H9 (cell line): ENCODE results near the gene LITAF. TPM values are rescaled to one million over a fixed set of nuclear protein-coding genes. Genes with fewer than 3 reads are reported as not detected.

Experiments used
- DNase-seq: peaks from one replicate; pipeline ENCODE4 v3.0.0-alpha.2; 2017
- H2AFZ ChIP-seq: one replicate; pipeline ENCODE4 v1.6.1; 2013; ENCODE audit warnings: mild to moderate bottlenecking, low read length, control low read depth, moderate library complexity
- H2AK5ac ChIP-seq: 2 replicates; pipeline ENCODE4 v1.6.1; 2013; ENCODE audit warnings: low read length, control low read depth, mixed read lengths; ENCODE audit not compliant: insufficient read length
- H2BK120ac ChIP-seq: one replicate; pipeline ENCODE4 v1.6.1; 2013; ENCODE audit warnings: low read depth, mild to moderate bottlenecking, low read length, control low read depth, inconsistent platforms; ENCODE audit not compliant: poor library complexity, severe bottlenecking
- H2BK12ac ChIP-seq: 2 replicates; pipeline ENCODE4 v1.6.1; 2013; ENCODE audit warnings: low read length, control low read depth, mixed read lengths, low read depth; ENCODE audit not compliant: insufficient read length
- H2BK15ac ChIP-seq: 2 replicates; pipeline ENCODE4 v1.6.1; 2013; ENCODE audit warnings: low read depth, low read length, control low read depth
- H2BK20ac ChIP-seq: one replicate; pipeline ENCODE4 v1.6.1; 2013; ENCODE audit warnings: low read depth, mild to moderate bottlenecking, low read length, control low read depth, inconsistent platforms; ENCODE audit not compliant: poor library complexity, severe bottlenecking
- H2BK5ac ChIP-seq: 2 replicates; pipeline ENCODE4 v1.6.1; 2013; ENCODE audit warnings: low read length, control low read depth, mixed read lengths; ENCODE audit not compliant: insufficient read length
- H3K14ac ChIP-seq: 2 replicates; pipeline ENCODE4 v1.6.1; 2013; ENCODE audit warnings: low read length, control low read depth; ENCODE audit not compliant: insufficient read depth
- H3K18ac ChIP-seq: 2 replicates; pipeline ENCODE4 v1.6.1; 2013; ENCODE audit warnings: low read depth, mild to moderate bottlenecking, mixed read lengths, low read length, control low read depth; ENCODE audit not compliant: insufficient read length
- H3K23ac ChIP-seq: 2 replicates; pipeline ENCODE4 v1.6.1; 2013; ENCODE audit warnings: low read length, control low read depth, mixed read lengths, low read depth; ENCODE audit not compliant: insufficient read length
- H3K23me2 ChIP-seq: 2 replicates; pipeline ENCODE4 v1.6.1; 2013; ENCODE audit warnings: low read depth, mild to moderate bottlenecking, mixed read lengths, low read length, control low read depth; ENCODE audit not compliant: insufficient read length, poor library complexity, severe bottlenecking
- H3K27ac ChIP-seq: 2 replicates; pipeline ENCODE4 v1.5.1; 2013; ENCODE audit warnings: low read length, control low read depth, mixed read lengths, low read depth; ENCODE audit not compliant: insufficient read length
- H3K27me3 ChIP-seq: 2 replicates; pipeline ENCODE4 v1.6.1; 2013; ENCODE audit warnings: low read length, control low read depth, inconsistent platforms; ENCODE audit not compliant: insufficient read depth
- H3K4ac ChIP-seq: 2 replicates; pipeline ENCODE4 v1.6.1; 2013; ENCODE audit warnings: low read depth, mild to moderate bottlenecking, control low read depth, inconsistent platforms, low read length, moderate library complexity
- H3K4me1 ChIP-seq: 2 replicates; pipeline ENCODE4 v1.6.1; 2013; ENCODE audit warnings: low read length, control low read depth, inconsistent platforms; ENCODE audit not compliant: insufficient read depth
- H3K4me2 ChIP-seq: 2 replicates; pipeline ENCODE4 v1.6.1; 2013; ENCODE audit warnings: low read length, control low read depth, mixed read lengths; ENCODE audit not compliant: insufficient read length, insufficient read depth
- H3K56ac ChIP-seq: 2 replicates; pipeline ENCODE4 v1.6.1; 2013; ENCODE audit warnings: low read depth, mild to moderate bottlenecking, mixed read lengths, low read length, control low read depth; ENCODE audit not compliant: insufficient read length
- H3K79me1 ChIP-seq: 2 replicates; pipeline ENCODE4 v1.6.1; 2013; ENCODE audit warnings: low read depth, mild to moderate bottlenecking, moderate library complexity, low read length, control low read depth, inconsistent platforms; ENCODE audit not compliant: insufficient read depth, poor library complexity, severe bottlenecking
- H3K79me2 ChIP-seq: 2 replicates; pipeline ENCODE4 v1.6.1; 2013; ENCODE audit warnings: low read length, control low read depth, inconsistent platforms; ENCODE audit not compliant: insufficient read depth
- H3K9ac ChIP-seq: 2 replicates; pipeline ENCODE4 v1.6.1; 2013; ENCODE audit warnings: low read length, control low read depth, mixed read lengths; ENCODE audit not compliant: insufficient read length; ENCODE audit errors: extremely low read depth
- H3K9me3 ChIP-seq: one replicate; pipeline ENCODE4 v1.6.1; 2013; ENCODE audit warnings: low read depth, low read length, inconsistent platforms; ENCODE audit not compliant: control insufficient read depth
- H3T11ph ChIP-seq: one replicate; pipeline ENCODE4 v1.6.1; 2013; ENCODE audit warnings: mild to moderate bottlenecking, low read length, control low read depth, inconsistent platforms
- H4K20me1 ChIP-seq: one replicate; pipeline ENCODE4 v1.6.1; 2013; ENCODE audit not compliant: control insufficient read depth, insufficient read length, insufficient read depth
- H4K5ac ChIP-seq: 2 replicates; pipeline ENCODE4 v1.6.1; 2013; ENCODE audit warnings: low read depth, mild to moderate bottlenecking, mixed read lengths, low read length, control low read depth; ENCODE audit not compliant: insufficient read length
- H4K8ac ChIP-seq: replicated peaks from 2 replicates; pipeline ENCODE4 v1.6.1; 2013; ENCODE audit warnings: low read length, control low read depth, mixed read lengths, low read depth; ENCODE audit not compliant: insufficient read length
- H4K91ac ChIP-seq: 2 replicates; pipeline ENCODE4 v1.6.1; 2013; ENCODE audit warnings: low read depth, mild to moderate bottlenecking, moderate library complexity, mixed read lengths, low read length, control low read depth; ENCODE audit not compliant: insufficient read length
- H3K27ac Mint-ChIP-seq, 3 experiments: 2 replicates in 2 of 3; 3 replicates in 1 of 3; pipeline ENCODE4 v1.8.0; 2020 to 2021; ENCODE audit warnings: mixed read lengths in 3 of 3, mild to moderate bottlenecking in 1 of 3, moderate library complexity in 1 of 3
- H3K27me3 Mint-ChIP-seq: 2 replicates; pipeline ENCODE4 v1.8.0; 2021; ENCODE audit warnings: low read depth, mild to moderate bottlenecking, moderate library complexity, mixed read lengths
- H3K36me3 Mint-ChIP-seq, 3 experiments: 2 replicates in 2 of 3; 3 replicates in 1 of 3; pipeline ENCODE4 v1.8.0; 2020 to 2021; ENCODE audit warnings: low read depth in 3 of 3, mixed read lengths in 3 of 3; ENCODE audit not compliant: insufficient read depth in 1 of 3
- H3K4me1 Mint-ChIP-seq, 2 experiments: 2 replicates each; pipeline ENCODE4 v1.8.0; 2020; ENCODE audit warnings: mixed read lengths in 2 of 2
- H3K4me3 Mint-ChIP-seq, 2 experiments: 2 replicates in 1 of 2; 3 replicates in 1 of 2; pipeline ENCODE4 v1.8.0; 2020 to 2021; ENCODE audit warnings: mild to moderate bottlenecking in 2 of 2, mixed read lengths in 2 of 2, moderate library complexity in 1 of 2
- H3K9me3 Mint-ChIP-seq, 2 experiments: 2 replicates in 1 of 2; 3 replicates in 1 of 2; pipeline ENCODE4 v1.8.0; 2020; ENCODE audit warnings: mild to moderate bottlenecking in 2 of 2, mixed read lengths in 2 of 2, moderate library complexity in 1 of 2
- CTCF ChIP-seq: fragments of 200-600 bp; sonication (generic); conservative IDR thresholded peaks from 3 replicates; pipeline ENCODE4 v1.8.0; 2021; ENCODE audit warnings: antibody characterized with exemption, mild to moderate bottlenecking
- WGBS: extraction: QIAGEN DNeasy Blood & Tissue Kit; methylation state at CpG from one replicate; pipeline ENCODE4 v1.1.7; 2013; ENCODE audit warnings: missing lambda C conversion rate, low lambda C conversion rate, mixed read lengths; ENCODE audit not compliant: insufficient read length; ENCODE audit errors: extremely low coverage; 5-methylcytosine and 5-hydroxymethylcytosine counted together
- total RNA-seq: library from RNA; stranded (reverse); gene quantifications from 2 replicates; pipeline ENCODE4 v1.2.1, GENCODE V29; 2021

Gene LITAF
- total RNA-seq, 1 experiment from 2014 or later: 249 TPM

GRCh38 chr16:11601911-11602310, 15.2 kb upstream of the LITAF start:
- DNase-seq: no peak
- Histone ChIP-seq H3K56ac (no peak overlapping the region), H3K27ac (no peak overlapping the region), H4K91ac (no peak overlapping the region), H3K27me3 (no peaks in the 10 kb centered on the region), H3K18ac (no peak overlapping the region), H2AK5ac (no peak overlapping the region), H4K20me1 (no peaks in the 10 kb centered on the region), H3K23ac (no peak overlapping the region), H3T11ph (no peak overlapping the region), H3K4me1 (no peaks in the 10 kb centered on the region), H3K79me2 (no peaks in the 10 kb centered on the region), H3K14ac (no peak overlapping the region), H2BK5ac (no peak overlapping the region), H3K9ac (no peak overlapping the region), H2AFZ (no peak overlapping the region), H4K5ac (no peak overlapping the region), H3K79me1 (no peaks in the 10 kb centered on the region), H2BK120ac (no peak overlapping the region), H3K4me2 (no peak overlapping the region), H4K8ac (no peak overlapping the region), H3K4ac (no peak overlapping the region), H2BK12ac (no peak overlapping the region), H3K9me3 (no peaks in the 10 kb centered on the region), H2BK15ac (no peak overlapping the region), H2BK20ac (no peak overlapping the region), H3K23me2 (no peaks in the 10 kb centered on the region)
- peak overlapping the region in 1 of 2 experiments; percentile 31; a peak in 1 of 5 replicates for H3K4me3 Mint-ChIP-seq
- H3K36me3 Mint-ChIP-seq: no peaks in the 10 kb centered on the region
- H3K9me3 Mint-ChIP-seq: no peaks in the 10 kb centered on the region; a peak in 2 of 5 replicates
- H3K27me3 Mint-ChIP-seq: no peaks in the 10 kb centered on the region; the same call in 1 of the 2 replicates
- no CpG with 5 or more reads among the region's 8 CpGs for WGBS
- TF ChIP-seq CTCF: no peak
- peak overlapping the region in 2 of 3 experiments; percentile 20 to 79; a peak in 2 of 7 replicates for H3K27ac Mint-ChIP-seq
- peaks cover 32 to 50% of the 10 kb centered on the region in 2 experiments for H3K4me1 Mint-ChIP-seq
